HepG2 (cell line): ENCODE results near the gene SCFD2. TPM values are rescaled to one million over a fixed set of nuclear protein-coding genes. Genes with fewer than 3 reads are reported as not detected.

Source experiments
- ATAC-seq: fragments of 200-7000 bp; cut with Tn5 transposase; 3 replicates; pipeline ENCODE4 v1.9.1; 2020; ENCODE audit warnings: mild to moderate bottlenecking, moderate library complexity
- BruUV-seq: library from RNA; stranded (reverse); fragments of 400-500 nt; replicated peaks from 2 replicates; lab custom pipeline; 2021; lab: Mats Ljungman, UMichigan
- CTCF ChIA-PET: fragments of 300-600 bp; formaldehyde crosslinking; extraction: SDS; loops from one replicate; lab custom pipeline; 2021; ENCODE audit warnings: low total read pairs, inconsistent platforms, low intra/inter-chr PET ratio; lab: Yijun Ruan, JAX
- POLR2A ChIA-PET: fragments of 350-600 bp; sonication (Branson Sonifier 250); formaldehyde crosslinking; loops from one replicate; lab custom pipeline; 2020; ENCODE audit warnings: antibody characterized with exemption, inconsistent platforms; lab: Yijun Ruan, JAX
- DNase-seq: peaks from one replicate; pipeline ENCODE4 v3.0.0-alpha.2; 2015; ENCODE audit warnings: low spot score
- FAIRE-seq: peaks from 3 replicates; lab custom pipeline; 2011; peaks lifted over from hg19 to GRCh38; lab: Jason Lieb, UNC
- H2AFZ ChIP-seq: one replicate; pipeline ENCODE4 v1.6.1; 2011; ENCODE audit warnings: low read length, inconsistent platforms
- H3K27ac ChIP-seq: fragments of 300-600 bp; 3 replicates; pipeline ENCODE4 v1.8.0; 2011; ENCODE audit warnings: mixed run types, mild to moderate bottlenecking, mixed read lengths, low read length, inconsistent platforms; ENCODE audit not compliant: insufficient read depth; ENCODE audit errors: extremely low read length
- H3K27me3 ChIP-seq, 2 experiments: fragments of 200-600 bp in 1 of 2; 2 replicates in 1 of 2; 3 replicates in 1 of 2; pipeline versions ENCODE4 v1.6.0 to v1.8.0; 2011; ENCODE audit warnings: low read length in 2 of 2, mild to moderate bottlenecking in 2 of 2, moderate library complexity in 2 of 2, inconsistent platforms in 1 of 2; ENCODE audit not compliant: insufficient read depth in 2 of 2, control insufficient read depth in 1 of 2
- H3K36me3 ChIP-seq, 2 experiments: fragments of 200-600 bp in 1 of 2; replicated peaks in 1 of 2; 2 replicates in 1 of 2; 3 replicates in 1 of 2; pipeline versions ENCODE4 v1.5.1 to v1.8.0; 2011; ENCODE audit warnings: low read length in 2 of 2, inconsistent platforms in 1 of 2; ENCODE audit not compliant: insufficient read depth in 2 of 2, control insufficient read depth in 1 of 2
- H3K4me1 ChIP-seq: 2 replicates; pipeline ENCODE4 v1.5.1; 2012; ENCODE audit warnings: low read length, inconsistent platforms; ENCODE audit not compliant: insufficient read depth
- H3K4me2 ChIP-seq: 2 replicates; pipeline ENCODE4 v1.6.0; 2011; ENCODE audit warnings: low read depth, low read length, inconsistent platforms
- H3K4me3 ChIP-seq, 3 experiments: fragments of 200-600 bp in 1 of 3; sonication (generic), shearing (Covaris generic) in 1 of 3; replicated peaks in 1 of 3; 2 replicates each; pipeline ENCODE4 v1.5.1; 2011 to 2016; ENCODE audit warnings: low read length in 3 of 3, inconsistent platforms in 2 of 3, low read depth in 2 of 3, mild to moderate bottlenecking in 2 of 3, control low read depth in 1 of 3, mixed read lengths in 1 of 3; ENCODE audit not compliant: insufficient read depth in 1 of 3
- H3K79me2 ChIP-seq: one replicate; pipeline ENCODE4 v1.6.1; 2011; ENCODE audit warnings: low read length, inconsistent platforms; ENCODE audit not compliant: insufficient read depth
- H3K9ac ChIP-seq: 2 replicates; pipeline ENCODE4 v1.6.0; 2011; ENCODE audit warnings: mild to moderate bottlenecking, low read depth, low read length, inconsistent platforms; ENCODE audit not compliant: insufficient read depth
- H3K9me3 ChIP-seq: 2 replicates; pipeline ENCODE4 v1.5.1; 2012; ENCODE audit warnings: mild to moderate bottlenecking, low read length
- H4K20me1 ChIP-seq: 2 replicates; pipeline ENCODE4 v1.6.0; 2011; ENCODE audit warnings: inconsistent platforms, mild to moderate bottlenecking, low read length, moderate library complexity; ENCODE audit not compliant: insufficient read depth
- ATF1 ChIP-seq: IDR thresholded peaks from 2 replicates; pipeline ENCODE4 v1.6.1; 2016; ENCODE audit warnings: mild to moderate bottlenecking, control low read depth
- HNF4G ChIP-seq, 2 experiments: sonication (generic) in 1 of 2; formaldehyde crosslinking in 1 of 2; IDR thresholded peaks; 2 replicates each; pipeline versions ENCODE4 v1.4.0 to v1.6.1; 2011 to 2020; ENCODE audit warnings: borderline replicate concordance in 2 of 2, low read depth in 2 of 2, mild to moderate bottlenecking in 2 of 2, low read length in 1 of 2, missing genetic modification reagents in 1 of 2, moderate library complexity in 1 of 2
- MNT ChIP-seq: fragments of 450-650 bp; IDR thresholded peaks from 2 replicates; pipeline ENCODE4 v1.6.1; 2016
- TBX3 ChIP-seq: fragments of 450-650 bp; IDR thresholded peaks from 2 replicates; pipeline ENCODE4 v1.6.1; 2017; ENCODE audit warnings: antibody characterized with exemption, mild to moderate bottlenecking, inconsistent platforms, borderline replicate concordance
- ZFYVE20 ChIP-seq: sonication (generic); formaldehyde crosslinking; IDR thresholded peaks from 2 replicates; pipeline ENCODE4 v1.8.0; 2023; ENCODE audit warnings: low read depth, mild to moderate bottlenecking, moderate library complexity, missing genetic modification reagents, borderline replicate concordance
- WGBS: methylation state at CpG from one replicate; pipeline ENCODE4 v1.1.6; 2017; ENCODE audit warnings: low lambda C conversion rate; 5-methylcytosine and 5-hydroxymethylcytosine counted together
- in situ Hi-C: cut with HindIII; loops from 2 replicates; pipeline ENCODE4 v1.10.0; 2017; ENCODE audit warnings: low pct_unique_long_range_greater_than_20kb; ENCODE audit not compliant: extremely low pct_ligation_motif_present
- intact Hi-C: fragments of 100-400 bp; cut with micrococcal nuclease; formaldehyde crosslinking; loops from one replicate; pipeline ENCODE4 v1.10.0; 2022; ENCODE audit not compliant: unreplicated experiment
- polyA plus RNA-seq, 8 experiments: library from polyadenylated mRNA; depleted of rRNA in 3 of 8; stranded (reverse) in 7 of 8; unstranded in 1 of 8; fragments of >200 nt; fragmentation: Illumina TruSeq in 4 of 8; extraction: Trizol in 4 of 8; gene quantifications; 2 replicates each; pipeline versions ENCODE4 v1.2.1 to v1.2.3, GENCODE V29; 2011 to 2016; ENCODE audit warnings: low read depth in 4 of 8, missing spikeins in 1 of 8, mixed read lengths in 1 of 8; ENCODE audit not compliant: insufficient read depth in 1 of 8
- total RNA-seq, 5 experiments: library from RNA; depleted of rRNA; stranded (reverse); fragments of >200 nt; fragmentation: Illumina TruSeq; extraction: Trizol; gene quantifications; 2 replicates each; pipeline ENCODE4 v1.2.3, GENCODE V29; 2016; ENCODE audit warnings: low read depth in 1 of 5
- TF ChIP-seq, protein P1 (sequence below): sonication (generic); formaldehyde crosslinking; conservative IDR thresholded peaks from 2 replicates; pipeline ENCODE4 v1.8.0; 2022; ENCODE audit warnings: mild to moderate bottlenecking, moderate library complexity, missing genetic modification reagents
- TF ChIP-seq, protein P2 (sequence below), 2 experiments: sonication (generic) in 1 of 2; formaldehyde crosslinking in 1 of 2; IDR thresholded peaks; 2 replicates each; pipeline versions ENCODE4 v1.6.1 to v1.9.0; 2014 to 2022; ENCODE audit warnings: antibody characterized with exemption in 1 of 2, borderline replicate concordance in 1 of 2, inconsistent platforms in 1 of 2, low read depth in 1 of 2, missing genetic modification reagents in 1 of 2

Gene SCFD2
- total and polyA plus RNA-seq, 2 of the 13 experiments (the other 11 are each of a cell fraction or from before 2014, with no cell fraction given) = 4.6 to 15.6 TPM

- peaks cover 6% of the 10 kb centered on the region for H3K4me1 ChIP-seq
- no peaks in the 10 kb centered on the region for H3K36me3 ChIP-seq
- BruUV-seq = no TSS peak
- intact Hi-C loops (no loop called here), in situ Hi-C loops (loop anchor here (25.0 kb wide), 1 partner anchor 267 kb away; no protein-coding TSS in a partner anchor)
- no peak overlapping the region for H3K9ac ChIP-seq
- H3K9me3 ChIP-seq = no peaks in the 10 kb centered on the region
- no peak overlapping the region for H3K4me2 ChIP-seq
- TF ChIP-seq, protein P1, sequence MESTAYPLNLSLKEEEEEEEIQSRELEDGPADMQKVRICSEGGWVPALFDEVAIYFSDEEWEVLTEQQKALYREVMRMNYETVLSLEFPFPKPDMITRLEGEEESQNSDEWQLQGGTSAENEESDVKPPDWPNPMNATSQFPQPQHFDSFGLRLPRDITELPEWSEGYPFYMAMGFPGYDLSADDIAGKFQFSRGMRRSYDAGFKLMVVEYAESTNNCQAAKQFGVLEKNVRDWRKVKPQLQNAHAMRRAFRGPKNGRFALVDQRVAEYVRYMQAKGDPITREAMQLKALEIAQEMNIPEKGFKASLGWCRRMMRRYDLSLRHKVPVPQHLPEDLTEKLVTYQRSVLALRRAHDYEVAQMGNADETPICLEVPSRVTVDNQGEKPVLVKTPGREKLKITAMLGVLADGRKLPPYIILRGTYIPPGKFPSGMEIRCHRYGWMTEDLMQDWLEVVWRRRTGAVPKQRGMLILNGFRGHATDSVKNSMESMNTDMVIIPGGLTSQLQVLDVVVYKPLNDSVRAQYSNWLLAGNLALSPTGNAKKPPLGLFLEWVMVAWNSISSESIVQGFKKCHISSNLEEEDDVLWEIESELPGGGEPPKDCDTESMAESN (CRISPR knock-in tag) = no peak
- TF ChIP-seq ZFYVE20 (CRISPR knock-in tag) (no peak), TBX3 (no peak), MNT (no peak), HNF4G (IDR thresholded peaks at IDR 0.05; ENCODE audit: borderline replicate concordance, low read depth, low read length) (no peak), HNF4G (CRISPR knock-in tag; IDR thresholded peaks at IDR 0.05; ENCODE audit: borderline replicate concordance, low read depth) (no peak), ATF1 (CRISPR knock-in tag) (no peak)
- TF ChIP-seq, protein P2, sequence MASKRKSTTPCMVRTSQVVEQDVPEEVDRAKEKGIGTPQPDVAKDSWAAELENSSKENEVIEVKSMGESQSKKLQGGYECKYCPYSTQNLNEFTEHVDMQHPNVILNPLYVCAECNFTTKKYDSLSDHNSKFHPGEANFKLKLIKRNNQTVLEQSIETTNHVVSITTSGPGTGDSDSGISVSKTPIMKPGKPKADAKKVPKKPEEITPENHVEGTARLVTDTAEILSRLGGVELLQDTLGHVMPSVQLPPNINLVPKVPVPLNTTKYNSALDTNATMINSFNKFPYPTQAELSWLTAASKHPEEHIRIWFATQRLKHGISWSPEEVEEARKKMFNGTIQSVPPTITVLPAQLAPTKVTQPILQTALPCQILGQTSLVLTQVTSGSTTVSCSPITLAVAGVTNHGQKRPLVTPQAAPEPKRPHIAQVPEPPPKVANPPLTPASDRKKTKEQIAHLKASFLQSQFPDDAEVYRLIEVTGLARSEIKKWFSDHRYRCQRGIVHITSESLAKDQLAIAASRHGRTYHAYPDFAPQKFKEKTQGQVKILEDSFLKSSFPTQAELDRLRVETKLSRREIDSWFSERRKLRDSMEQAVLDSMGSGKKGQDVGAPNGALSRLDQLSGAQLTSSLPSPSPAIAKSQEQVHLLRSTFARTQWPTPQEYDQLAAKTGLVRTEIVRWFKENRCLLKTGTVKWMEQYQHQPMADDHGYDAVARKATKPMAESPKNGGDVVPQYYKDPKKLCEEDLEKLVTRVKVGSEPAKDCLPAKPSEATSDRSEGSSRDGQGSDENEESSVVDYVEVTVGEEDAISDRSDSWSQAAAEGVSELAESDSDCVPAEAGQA (IDR thresholded peaks at IDR 0.05; ENCODE audit: low read depth) = no peak
- TF ChIP-seq, protein P2 (CRISPR knock-in tag; IDR thresholded peaks at IDR 0.05; ENCODE audit: borderline replicate concordance) = no peak
- no peak overlapping the region for H2AFZ ChIP-seq
- 100% methylated on average over 1 of the region's 1 CpG for WGBS
- no peaks in the 10 kb centered on the region for H3K27me3 ChIP-seq
- ATAC-seq = no peak
- H4K20me1 ChIP-seq = no peaks in the 10 kb centered on the region
- no peaks in the 10 kb centered on the region for H3K79me2 ChIP-seq
- no peak for DNase-seq
- no peak for FAIRE-seq
- CTCF ChIA-PET = no interaction called here
- POLR2A ChIA-PET = no interaction called here
- no peak overlapping the region for H3K4me3 ChIP-seq
- H3K27ac ChIP-seq = no peak overlapping the region
These were observed 386.8 kb downstream of the SCFD2 start for GRCh38 chr4:52979020-52979419.
